ENCODE measurements around the gene SRPK3. TPM values are rescaled to one million over a fixed set of nuclear protein-coding genes. Genes with fewer than 3 reads are reported as not detected.

The SRPK3 gene
- total and polyA plus RNA-seq, 4 donors: 1.2 to 10.6 (median 4.4) TPM

GRCh38 chrX:153774576-153775292, 6.1 kb upstream of the SRPK3 start:
- DNase-seq (ENCODE audit: low read depth in 4 of 6, low spot score in 6 of 6): no peak
- Histone ChIP-seq H3K4me3 (ENCODE audit: low read depth, low read length) (no peak overlapping the region), H3K36me3 (ENCODE audit: control insufficient read depth, insufficient read depth, low read length) (peaks cover 86% of the 10 kb centered on the region), H3K9me3 (ENCODE audit: control insufficient read depth, insufficient read depth, low read length) (no peaks in the 10 kb centered on the region), H3K27me3 (ENCODE audit: control insufficient read depth, insufficient read depth, low read length) (no peaks in the 10 kb centered on the region), H3K4me1 (ENCODE audit: control insufficient read depth, insufficient read depth, low read length) (peaks cover 14% of the 10 kb centered on the region), H3K27ac (ENCODE audit: low read depth, low read length) (no peak overlapping the region)
- 94% methylated on average over 31 of the region's 37 CpGs for WGBS (ENCODE audit: insufficient coverage)

- Histone ChIP-seq H3K27me3 (ENCODE audit: control insufficient read depth, insufficient read depth, low read length) (no peaks in the 10 kb centered on the region), H3K4me3 (ENCODE audit: low read depth, low read length) (no peak overlapping the region), H3K4me1 (ENCODE audit: control insufficient read depth, insufficient read depth, low read length) (peaks cover 14% of the 10 kb centered on the region), H3K9me3 (ENCODE audit: control insufficient read depth, insufficient read depth, low read length) (no peaks in the 10 kb centered on the region), H3K27ac (ENCODE audit: low read depth, low read length) (no peak overlapping the region), H3K36me3 (ENCODE audit: control insufficient read depth, insufficient read depth, low read length) (peaks cover 82% of the 10 kb centered on the region)
- WGBS (ENCODE audit: insufficient coverage): 93% methylated on average over 38 of the region's 42 CpGs
- no peak for DNase-seq (ENCODE audit: low read depth in 4 of 6, low spot score in 6 of 6)
These were observed 5.3 kb upstream of the SRPK3 start for GRCh38 chrX:153775293-153776119.

- Histone ChIP-seq H3K36me3 (ENCODE audit: control insufficient read depth, insufficient read depth, low read length) (peaks cover 75% of the 10 kb centered on the region), H3K9me3 (ENCODE audit: control insufficient read depth, insufficient read depth, low read length) (no peaks in the 10 kb centered on the region), H3K27me3 (ENCODE audit: control insufficient read depth, insufficient read depth, low read length) (no peaks in the 10 kb centered on the region), H3K27ac (ENCODE audit: low read depth, low read length) (no peak overlapping the region), H3K4me3 (ENCODE audit: low read depth, low read length) (no peak overlapping the region), H3K4me1 (ENCODE audit: control insufficient read depth, insufficient read depth, low read length) (peaks cover 15% of the 10 kb centered on the region)
- DNase-seq (ENCODE audit: low read depth in 4 of 6, low spot score in 6 of 6): no peak
- 94% methylated on average over 5 of the region's 20 CpGs for WGBS (ENCODE audit: insufficient coverage)
These were observed 4.7 kb upstream of the SRPK3 start for GRCh38 chrX:153776120-153776599.

GRCh38 chrX:153776611-153777045, 4.2 kb upstream of the SRPK3 start:
- H3K27ac ChIP-seq (ENCODE audit: low read depth, low read length): no peak overlapping the region
- peaks cover 71% of the 10 kb centered on the region for H3K36me3 ChIP-seq (ENCODE audit: control insufficient read depth, insufficient read depth, low read length)
- H3K4me1 ChIP-seq (ENCODE audit: control insufficient read depth, insufficient read depth, low read length): peaks cover 20% of the 10 kb centered on the region
- H3K4me3 ChIP-seq (ENCODE audit: low read depth, low read length): no peak overlapping the region
- H3K27me3 ChIP-seq (ENCODE audit: control insufficient read depth, insufficient read depth, low read length): no peaks in the 10 kb centered on the region
- 88% methylated on average over 9 of the region's 22 CpGs for WGBS (ENCODE audit: insufficient coverage)
- no peak for DNase-seq (ENCODE audit: low read depth in 4 of 6, low spot score in 6 of 6)
- no peaks in the 10 kb centered on the region for H3K9me3 ChIP-seq (ENCODE audit: control insufficient read depth, insufficient read depth, low read length)

GRCh38 chrX:153777261-153778090, 3.4 kb upstream of the SRPK3 start:
- Histone ChIP-seq H3K36me3 (ENCODE audit: control insufficient read depth, insufficient read depth, low read length) (peaks cover 67% of the 10 kb centered on the region), H3K27ac (ENCODE audit: low read depth, low read length) (no peak overlapping the region), H3K9me3 (ENCODE audit: control insufficient read depth, insufficient read depth, low read length) (no peaks in the 10 kb centered on the region), H3K4me1 (ENCODE audit: control insufficient read depth, insufficient read depth, low read length) (peaks cover 29% of the 10 kb centered on the region), H3K4me3 (ENCODE audit: low read depth, low read length) (no peak overlapping the region), H3K27me3 (ENCODE audit: control insufficient read depth, insufficient read depth, low read length) (no peaks in the 10 kb centered on the region)
- WGBS (ENCODE audit: insufficient coverage): 89% methylated on average over 34 of the region's 34 CpGs
- no peak for DNase-seq (ENCODE audit: low read depth in 4 of 6, low spot score in 6 of 6)

GRCh38 chrX:153778181-153778580, 2.7 kb upstream of the SRPK3 start:
- no peak for DNase-seq (ENCODE audit: low read depth in 4 of 6, low spot score in 6 of 6)
- Histone ChIP-seq H3K4me3 (ENCODE audit: low read depth, low read length) (no peak overlapping the region), H3K4me1 (ENCODE audit: control insufficient read depth, insufficient read depth, low read length) (peaks cover 34% of the 10 kb centered on the region), H3K36me3 (ENCODE audit: control insufficient read depth, insufficient read depth, low read length) (peaks cover 67% of the 10 kb centered on the region), H3K27ac (ENCODE audit: low read depth, low read length) (no peak overlapping the region), H3K27me3 (ENCODE audit: control insufficient read depth, insufficient read depth, low read length) (no peaks in the 10 kb centered on the region), H3K9me3 (ENCODE audit: control insufficient read depth, insufficient read depth, low read length) (no peaks in the 10 kb centered on the region)
- 80% methylated on average over 11 of the region's 17 CpGs for WGBS (ENCODE audit: insufficient coverage)

GRCh38 chrX:153778684-153779101, 2.1 kb upstream of the SRPK3 start:
- no peaks in the 10 kb centered on the region for H3K27me3 ChIP-seq (ENCODE audit: control insufficient read depth, insufficient read depth, low read length)
- no peak overlapping the region for H3K4me3 ChIP-seq (ENCODE audit: low read depth, low read length)
- WGBS (ENCODE audit: insufficient coverage): 84% methylated on average over 16 of the region's 16 CpGs
- H3K9me3 ChIP-seq (ENCODE audit: control insufficient read depth, insufficient read depth, low read length): no peaks in the 10 kb centered on the region
- no peak overlapping the region for H3K27ac ChIP-seq (ENCODE audit: low read depth, low read length)
- peaks cover 35% of the 10 kb centered on the region for H3K4me1 ChIP-seq (ENCODE audit: control insufficient read depth, insufficient read depth, low read length)
- no peak for DNase-seq (ENCODE audit: low read depth in 4 of 6, low spot score in 6 of 6)
- peaks cover 67% of the 10 kb centered on the region for H3K36me3 ChIP-seq (ENCODE audit: control insufficient read depth, insufficient read depth, low read length)

- Histone ChIP-seq H3K4me1 (ENCODE audit: control insufficient read depth, insufficient read depth, low read length) (peaks cover 35% of the 10 kb centered on the region), H3K4me3 (ENCODE audit: low read depth, low read length) (no peak overlapping the region), H3K27ac (ENCODE audit: low read depth, low read length) (no peak overlapping the region), H3K27me3 (ENCODE audit: control insufficient read depth, insufficient read depth, low read length) (no peaks in the 10 kb centered on the region), H3K9me3 (ENCODE audit: control insufficient read depth, insufficient read depth, low read length) (no peaks in the 10 kb centered on the region), H3K36me3 (ENCODE audit: control insufficient read depth, insufficient read depth, low read length) (peaks cover 67% of the 10 kb centered on the region)
- no peak for DNase-seq (ENCODE audit: low read depth in 4 of 6, low spot score in 6 of 6)
- WGBS (ENCODE audit: insufficient coverage): 80% methylated on average over 14 of the region's 18 CpGs
These were observed 757 bp upstream of the SRPK3 start for GRCh38 chrX:153779891-153780677.
